ENCODE data around the gene HIVEP1. TPM values are rescaled to one million over a fixed set of nuclear protein-coding genes. Genes with fewer than 3 reads are reported as not detected.

The HIVEP1 gene
- total RNA-seq, 1 donor from 2014 or later, result 25.7 TPM

DNA sequence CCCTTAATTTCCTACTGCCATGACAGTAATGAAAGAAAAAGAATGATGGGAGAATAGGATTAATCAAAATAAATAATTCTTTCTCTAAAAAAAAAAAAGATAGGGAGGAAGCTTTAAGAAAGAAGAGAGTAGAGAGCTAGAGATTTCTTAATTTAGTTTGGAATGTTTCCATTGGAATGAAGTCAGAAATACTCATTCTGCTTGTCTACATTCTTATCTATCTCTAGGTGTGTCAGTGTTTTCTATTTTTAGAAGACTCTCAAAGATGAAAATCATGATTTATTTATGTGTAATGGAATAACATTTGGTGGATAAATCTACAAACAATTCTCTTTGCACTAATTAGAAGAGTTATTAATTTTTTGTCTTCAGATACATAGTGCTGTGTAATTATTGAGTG is 38.0 kb upstream of the HIVEP1 start:
- Histone ChIP-seq H3K4me1 (no peaks in the 10 kb centered on the region), H3K9me3 (no peaks in the 10 kb centered on the region), H3K27me3 (no peaks in the 10 kb centered on the region), H3K27ac (no peak overlapping the region), H3K36me3 (no peaks in the 10 kb centered on the region), H3K4me3 (no peak overlapping the region)
- no peak for DNase-seq
- no peak for TF ChIP-seq CTCF (IDR thresholded peaks at IDR 0.05)
- ATAC-seq, result no peak
- intact Hi-C loops (cut with DNase I), result no loop called here

GRCh38 chr6:11975353-11975977 is 36.6 kb upstream of the HIVEP1 start:
- Histone ChIP-seq H3K4me3 (no peak overlapping the region), H3K27me3 (no peaks in the 10 kb centered on the region), H3K4me1 (no peaks in the 10 kb centered on the region), H3K36me3 (no peaks in the 10 kb centered on the region), H3K27ac (no peak overlapping the region), H3K9me3 (no peaks in the 10 kb centered on the region)
- no peak for TF ChIP-seq CTCF (IDR thresholded peaks at IDR 0.05)
- intact Hi-C loops (cut with DNase I), result no loop called here
- DNase-seq, result no peak
- ATAC-seq, result peak; percentile 91

- DNase-seq, result no peak
- TF ChIP-seq CTCF (IDR thresholded peaks at IDR 0.05), result no peak
- Histone ChIP-seq H3K27ac (no peak overlapping the region), H3K9me3 (no peaks in the 10 kb centered on the region), H3K4me3 (no peak overlapping the region), H3K36me3 (no peaks in the 10 kb centered on the region), H3K27me3 (no peaks in the 10 kb centered on the region), H3K4me1 (no peaks in the 10 kb centered on the region)
- no peak for ATAC-seq
- intact Hi-C loops (cut with DNase I), result no loop called here
Observed at GRCh38 chr6:11976489-11976888, 35.6 kb upstream of the HIVEP1 start.

DNA sequence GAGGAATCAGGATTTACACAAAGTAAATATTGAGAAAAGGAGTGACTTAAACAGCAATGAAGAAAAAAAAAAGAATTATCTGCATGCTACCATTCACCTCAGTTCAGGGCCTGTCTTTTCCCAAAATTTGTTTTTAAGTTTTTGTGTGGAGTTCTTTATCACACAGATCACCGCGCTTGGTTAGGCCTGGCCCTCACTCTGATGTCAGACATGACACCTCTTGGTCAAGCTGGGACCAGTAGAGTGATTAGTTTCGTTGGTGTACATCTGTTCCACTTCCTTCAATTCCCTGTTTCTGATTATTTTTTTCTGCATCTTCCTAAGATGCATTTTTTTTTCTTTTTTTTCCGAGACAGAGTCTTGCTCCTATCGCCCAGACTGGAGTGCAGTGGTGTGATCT is 34.9 kb upstream of the HIVEP1 start:
- Histone ChIP-seq H3K9me3 (no peaks in the 10 kb centered on the region), H3K4me3 (no peak overlapping the region), H3K27me3 (no peaks in the 10 kb centered on the region), H3K4me1 (no peaks in the 10 kb centered on the region), H3K36me3 (no peaks in the 10 kb centered on the region), H3K27ac (no peak overlapping the region)
- no peak for TF ChIP-seq CTCF (IDR thresholded peaks at IDR 0.05)
- ATAC-seq (no peak), DNase-seq (no peak)
- intact Hi-C loops (cut with DNase I), result no loop called here

- intact Hi-C loops (cut with DNase I), result no loop called here
- ATAC-seq (no peak), DNase-seq (no peak)
- Histone ChIP-seq H3K9me3 (no peaks in the 10 kb centered on the region), H3K27me3 (no peaks in the 10 kb centered on the region), H3K36me3 (no peaks in the 10 kb centered on the region), H3K4me3 (no peak overlapping the region), H3K4me1 (no peaks in the 10 kb centered on the region), H3K27ac (no peak overlapping the region)
- TF ChIP-seq CTCF (IDR thresholded peaks at IDR 0.05), result no peak
Observed at GRCh38 chr6:11977738-11978137, 34.4 kb upstream of the HIVEP1 start.

Measured in upper lobe of right lung (tissue), 1 donor.